ENCODE results near the gene ARHGAP6.
"Not testable (repeated sequence)": the region's sequence is repeated elsewhere in the genome, so short reads cannot be mapped to it uniquely, and the experiment has no call there.

The ARHGAP6 gene

DNA sequence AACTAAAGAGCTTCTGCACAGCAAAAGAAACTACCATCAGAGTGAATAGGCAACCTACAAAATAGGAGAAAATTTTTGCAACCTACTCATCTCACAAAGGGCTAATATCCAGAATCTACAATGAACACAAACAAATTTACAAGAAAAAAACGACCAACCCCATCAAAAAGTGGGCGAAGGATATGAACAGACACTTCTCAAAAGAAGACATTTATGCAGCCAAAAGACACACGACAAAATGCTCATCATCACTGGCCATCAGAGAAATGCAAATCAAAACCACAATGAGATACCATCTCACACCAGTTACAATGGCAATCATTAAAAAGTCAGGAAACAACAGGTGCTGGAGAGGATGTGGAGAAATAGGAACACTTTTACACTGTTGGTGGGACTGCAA is 304.1 kb downstream of the ARHGAP6 start:
- DNase-seq (ENCODE audit: low spot score), result not testable (repeated sequence)

DNA sequence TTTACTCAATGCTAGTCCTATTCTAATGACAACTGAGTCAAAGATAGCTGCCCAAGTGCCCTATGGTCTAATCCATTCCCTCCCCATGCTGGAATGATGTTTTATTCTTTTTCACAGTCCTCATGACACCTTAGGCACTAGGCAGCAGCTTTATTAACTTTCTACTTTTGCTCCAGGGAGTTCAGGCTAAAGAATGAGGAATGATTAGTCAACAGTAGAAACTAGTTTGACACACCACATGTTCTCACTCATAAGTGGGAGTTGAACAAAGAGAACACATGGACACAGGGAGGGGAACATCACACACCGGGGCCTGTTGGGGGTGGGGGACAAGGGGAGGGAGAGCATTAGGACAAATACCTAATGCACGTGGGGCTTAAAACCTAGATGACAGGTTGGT is 309.8 kb downstream of the ARHGAP6 start:
- DNase-seq (ENCODE audit: low spot score), result not testable (repeated sequence)

- DNase-seq (ENCODE audit: low spot score), result no peak
Measured at GRCh38 chrX:11355259-11355909, 310.3 kb downstream of the ARHGAP6 start.

- DNase-seq (ENCODE audit: low spot score), result no peak
Measured at GRCh38 chrX:11352296-11352741, 313.4 kb downstream of the ARHGAP6 start.

DNA sequence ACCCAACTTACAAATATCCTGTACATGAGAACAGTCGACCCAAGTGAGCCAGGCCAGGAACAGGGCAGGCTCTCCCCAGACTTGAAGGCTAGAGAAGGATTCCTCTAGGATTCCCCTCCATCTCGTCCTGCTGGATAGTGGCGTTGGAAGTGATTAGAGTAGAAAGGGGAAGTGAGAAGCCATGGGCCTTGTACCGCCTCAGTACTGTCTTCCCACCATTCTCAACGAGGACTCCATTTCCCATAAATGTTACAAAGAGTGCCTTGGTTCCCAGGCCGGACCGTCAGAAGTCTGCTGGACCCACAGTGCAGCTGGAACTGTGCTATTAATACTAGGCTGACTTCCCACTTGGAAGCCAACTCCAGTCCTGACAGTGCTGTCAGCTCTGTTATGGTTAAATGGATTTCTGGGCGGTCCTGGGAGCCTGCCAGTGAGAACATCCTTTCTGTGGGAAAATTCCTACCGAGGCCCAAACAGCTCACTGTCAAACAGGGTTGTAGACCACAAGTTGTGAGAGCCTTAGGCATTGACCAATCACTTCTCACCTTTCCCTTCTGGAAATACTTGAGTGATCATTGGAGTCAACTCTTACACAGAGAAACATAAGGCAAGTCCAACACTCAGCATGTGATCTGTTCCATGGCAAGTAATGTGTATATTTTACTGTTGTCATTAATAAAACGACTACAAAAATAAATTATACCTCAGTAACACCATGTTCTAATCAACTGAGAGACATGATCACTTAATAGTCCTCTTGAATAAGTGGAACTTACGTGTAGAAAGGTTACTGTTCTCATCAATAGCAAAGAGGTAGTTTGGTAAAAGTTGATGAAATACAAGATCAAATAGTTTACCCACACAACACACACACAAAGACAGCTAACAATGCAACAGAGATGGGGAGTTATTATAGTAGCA is 314.1 kb downstream of the ARHGAP6 start:
- no peak for DNase-seq (ENCODE audit: low spot score)

GRCh38 chrX:11349661-11350337 is 315.9 kb downstream of the ARHGAP6 start:
- no peak for DNase-seq (ENCODE audit: low spot score)

DNA sequence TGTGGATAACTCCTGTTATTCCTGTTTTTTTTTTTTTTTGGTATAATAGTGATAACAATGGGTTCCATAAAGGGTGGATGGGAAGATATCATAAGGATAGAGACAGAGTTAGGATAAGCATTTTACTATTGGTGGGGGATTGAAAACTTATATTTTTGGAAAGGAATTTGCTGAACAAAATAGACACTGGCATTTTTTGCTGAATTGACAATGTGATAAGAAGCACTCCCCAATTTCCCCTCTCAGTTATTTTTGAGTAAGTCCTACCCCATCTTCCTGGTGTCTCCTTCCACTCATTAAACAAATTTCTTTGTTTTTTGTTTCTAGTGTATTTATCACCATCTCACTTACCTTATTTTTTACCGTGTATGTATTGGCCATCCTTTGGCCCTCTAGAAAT is 316.7 kb downstream of the ARHGAP6 start:
- no peak for DNase-seq (ENCODE audit: low spot score)

DNA sequence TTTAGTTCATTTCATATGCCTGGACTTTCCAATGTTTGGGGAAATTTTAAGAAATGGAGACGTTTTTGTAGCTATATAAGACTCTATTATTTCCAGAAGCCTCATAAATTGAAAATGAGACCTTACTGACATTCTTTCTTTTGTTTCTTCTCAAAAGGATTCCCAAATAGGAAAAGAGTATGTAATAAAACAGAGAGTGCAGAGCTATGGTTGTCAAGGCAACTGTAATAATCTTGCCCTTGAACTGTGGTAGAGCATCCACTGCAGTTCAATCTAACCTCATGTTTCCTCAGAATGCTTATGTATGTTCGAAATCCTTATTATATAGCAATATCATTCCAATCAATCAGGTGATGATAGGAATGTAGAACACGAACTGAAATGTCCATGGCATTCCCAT is 318.4 kb downstream of the ARHGAP6 start:
- DNase-seq (ENCODE audit: low spot score), result no peak

- no peak for DNase-seq (ENCODE audit: low spot score)
Measured at GRCh38 chrX:11346121-11346682, 319.5 kb downstream of the ARHGAP6 start.

- DNase-seq (ENCODE audit: low spot score), result no peak
Measured at GRCh38 chrX:11342673-11343072, 323.0 kb downstream of the ARHGAP6 start.

GRCh38 chrX:11341274-11342201 is 324.2 kb downstream of the ARHGAP6 start:
- DNase-seq (ENCODE audit: low spot score), result no peak

DNA sequence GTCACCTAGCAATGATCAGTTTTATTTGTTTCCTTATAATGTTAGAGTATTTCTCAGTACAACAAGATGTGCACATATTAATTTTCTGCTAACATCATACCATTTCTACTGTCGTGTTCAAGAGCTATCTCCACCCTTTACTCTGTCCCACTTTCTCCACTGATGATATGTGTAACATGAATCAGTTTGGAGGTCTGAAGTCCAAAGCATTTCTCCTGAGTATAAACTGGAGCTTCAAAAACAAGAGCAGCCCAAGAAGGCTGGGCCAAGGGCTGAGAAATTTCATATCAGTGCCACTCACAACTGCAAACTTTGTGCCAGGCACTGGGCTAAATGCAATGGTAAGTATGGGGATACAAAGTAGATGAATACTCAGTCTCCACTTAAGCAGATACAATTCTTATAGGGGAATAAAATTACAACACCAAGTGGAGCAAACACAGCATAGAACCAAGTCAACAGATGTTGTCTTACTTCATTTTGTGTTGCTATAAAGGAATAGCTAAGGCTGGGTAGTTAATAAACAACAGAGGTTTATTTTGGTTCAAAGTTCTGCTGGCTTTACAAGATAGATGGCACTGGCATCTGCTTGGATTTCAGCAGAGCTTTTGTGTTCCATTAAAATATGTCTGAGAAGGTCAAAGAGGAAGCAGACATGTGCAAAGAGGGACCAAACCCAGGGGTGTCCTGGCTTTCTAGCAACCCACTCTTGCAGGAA is 328.3 kb downstream of the ARHGAP6 start:
- DNase-seq (ENCODE audit: low spot score), result no peak

GRCh38 chrX:11336201-11336600 is 329.5 kb downstream of the ARHGAP6 start:
- no peak for DNase-seq (ENCODE audit: low spot score)

- DNase-seq (ENCODE audit: low spot score), result no peak
Measured at GRCh38 chrX:11334165-11334564, 331.6 kb downstream of the ARHGAP6 start.

DNA sequence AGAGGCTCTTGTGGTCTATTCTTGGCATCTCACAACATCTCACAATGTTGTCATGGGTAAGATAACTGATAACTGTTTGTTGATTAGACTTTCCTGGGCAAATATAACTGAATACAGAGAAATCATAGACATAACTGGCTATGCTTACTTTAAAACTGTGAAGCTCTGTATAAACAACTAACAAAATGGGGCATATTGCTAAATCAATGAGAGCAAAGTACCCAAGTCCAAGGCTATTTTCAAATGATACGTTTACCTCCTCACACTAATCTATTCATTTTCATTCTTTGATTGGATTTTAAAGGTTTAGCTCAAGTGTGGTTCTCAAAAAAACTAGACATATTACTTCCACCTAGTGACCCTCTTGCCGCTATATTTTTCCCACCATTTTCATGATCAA is 333.9 kb downstream of the ARHGAP6 start:
- no peak for DNase-seq (ENCODE audit: low spot score)

DNA sequence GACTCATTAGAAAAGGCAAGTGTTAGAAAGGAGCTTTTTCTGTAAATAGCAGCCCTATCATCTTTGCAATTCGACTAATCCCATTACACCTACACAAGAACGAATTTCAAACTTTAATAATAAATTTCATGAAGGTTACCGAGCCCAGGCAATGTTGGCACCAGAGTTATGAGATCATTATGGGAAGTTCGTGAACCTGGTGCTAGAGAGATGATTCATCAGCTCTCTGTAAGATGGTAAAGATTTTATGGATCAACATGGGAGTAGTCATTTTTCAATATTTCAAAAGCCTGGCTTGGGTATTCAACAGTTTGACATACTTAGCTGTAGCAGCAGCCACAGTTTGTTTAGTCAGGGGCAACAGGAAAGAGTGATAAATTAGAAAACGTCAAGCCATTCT is 336.7 kb downstream of the ARHGAP6 start:
- no peak for DNase-seq (ENCODE audit: low spot score)

GRCh38 chrX:11328134-11328533 is 337.6 kb downstream of the ARHGAP6 start:
- DNase-seq (ENCODE audit: low spot score), result no peak

- no peak for DNase-seq (ENCODE audit: low spot score)
Measured at GRCh38 chrX:11321986-11322385, 343.7 kb downstream of the ARHGAP6 start.

- DNase-seq (ENCODE audit: low spot score), result no peak
Measured at GRCh38 chrX:11319806-11320520, 345.8 kb downstream of the ARHGAP6 start.

- no peak for DNase-seq (ENCODE audit: low spot score)
Measured at GRCh38 chrX:11311706-11312105, 354.0 kb downstream of the ARHGAP6 start.

All from activated CD4-positive, alpha-beta T cell treated with anti-CD3 and anti-CD28 coated beads, Interleukin-2, Interleukin-4, amounts not matched to agents 100 ng/mL and 50 ng/mL, durations not matched to agents 16 hours and 8 hours (primary cell).